ENCODE data around the gene TFDP2. TPM values are rescaled to one million over a fixed set of nuclear protein-coding genes. Genes with fewer than 3 reads are reported as not detected.
A peak's percentile ranks its signal among the peaks of the same experiment; 100 is the strongest.

TFDP2 gene
- total and polyA plus RNA-seq, 11 donors: 18.3 to 80.9 (median 52.2) TPM

DNA sequence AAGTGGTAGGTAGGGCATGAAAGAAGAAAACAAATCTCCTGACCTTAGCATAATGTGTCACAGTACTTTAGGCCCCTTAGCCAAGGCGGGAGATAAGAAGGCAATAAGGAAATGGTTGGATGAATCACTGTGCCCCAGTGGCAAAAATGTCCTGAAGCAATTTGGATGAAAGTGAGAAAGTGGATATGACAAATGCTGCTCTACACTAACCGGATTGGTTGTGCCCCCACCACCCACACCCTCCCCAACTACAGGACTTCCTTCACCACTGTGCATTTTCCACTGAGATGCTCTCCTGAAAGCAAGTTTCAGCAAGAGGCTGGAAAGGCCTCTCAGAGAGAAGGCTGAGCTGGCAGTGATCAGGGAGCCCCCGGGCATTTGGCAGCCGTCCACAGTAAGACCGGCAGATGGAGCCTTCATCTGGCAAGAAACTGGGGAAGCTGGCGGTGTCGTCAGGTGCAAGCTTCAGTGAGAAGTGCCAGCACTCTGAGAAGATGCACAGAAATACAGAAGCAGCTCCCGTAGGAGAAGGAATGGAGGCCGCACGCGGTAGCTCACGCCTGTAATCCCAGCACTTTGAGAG, 209.1 kb downstream of the TFDP2 start:
- peak in 2 of 4 donors; percentile 20 to 22 for ATAC-seq
- Histone ChIP-seq H3K27ac (no peak overlapping the region), H3K27me3 (no peaks in the 10 kb centered on the region), H3K4me1 (no peaks in the 10 kb centered on the region), H3K9me3 (no peaks in the 10 kb centered on the region), H3K36me3 (no peaks in the 10 kb centered on the region), H3K4me3 (no peak overlapping the region)
- DNase-seq: no peak
- TF ChIP-seq, protein P1, sequence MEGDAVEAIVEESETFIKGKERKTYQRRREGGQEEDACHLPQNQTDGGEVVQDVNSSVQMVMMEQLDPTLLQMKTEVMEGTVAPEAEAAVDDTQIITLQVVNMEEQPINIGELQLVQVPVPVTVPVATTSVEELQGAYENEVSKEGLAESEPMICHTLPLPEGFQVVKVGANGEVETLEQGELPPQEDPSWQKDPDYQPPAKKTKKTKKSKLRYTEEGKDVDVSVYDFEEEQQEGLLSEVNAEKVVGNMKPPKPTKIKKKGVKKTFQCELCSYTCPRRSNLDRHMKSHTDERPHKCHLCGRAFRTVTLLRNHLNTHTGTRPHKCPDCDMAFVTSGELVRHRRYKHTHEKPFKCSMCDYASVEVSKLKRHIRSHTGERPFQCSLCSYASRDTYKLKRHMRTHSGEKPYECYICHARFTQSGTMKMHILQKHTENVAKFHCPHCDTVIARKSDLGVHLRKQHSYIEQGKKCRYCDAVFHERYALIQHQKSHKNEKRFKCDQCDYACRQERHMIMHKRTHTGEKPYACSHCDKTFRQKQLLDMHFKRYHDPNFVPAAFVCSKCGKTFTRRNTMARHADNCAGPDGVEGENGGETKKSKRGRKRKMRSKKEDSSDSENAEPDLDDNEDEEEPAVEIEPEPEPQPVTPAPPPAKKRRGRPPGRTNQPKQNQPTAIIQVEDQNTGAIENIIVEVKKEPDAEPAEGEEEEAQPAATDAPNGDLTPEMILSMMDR (IDR thresholded peaks at IDR 0.05): no peak
- no peak for TF ChIP-seq POLR2A (IDR thresholded peaks at IDR 0.05)
- 43 to 60% (median 56%) methylated on average over 12 of the region's 12 CpGs for WGBS, 4 donors
- intact Hi-C loops (cut with DNase I): no loop called here

DNA sequence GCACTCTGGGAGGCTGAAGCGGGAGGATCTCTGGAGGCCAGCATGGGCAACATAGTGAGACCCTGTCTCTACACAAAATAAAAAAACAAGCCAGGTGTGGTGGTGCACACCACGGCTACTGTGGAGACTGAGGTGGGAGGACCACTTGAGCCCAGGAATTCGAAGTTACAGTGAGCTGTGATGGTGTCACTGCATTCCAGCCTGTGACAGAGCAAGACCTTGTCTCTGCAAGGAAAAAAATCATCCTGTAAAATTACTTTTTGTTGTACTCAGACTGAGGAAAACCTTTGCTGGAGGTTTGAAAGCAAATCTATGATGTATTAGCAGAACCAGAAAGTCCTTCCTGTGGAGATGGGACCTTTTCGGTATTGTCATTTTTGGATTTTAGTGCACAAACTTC, 209.6 kb downstream of the TFDP2 start:
- Histone ChIP-seq H3K27me3 (no peaks in the 10 kb centered on the region), H3K36me3 (no peaks in the 10 kb centered on the region), H3K27ac (no peak overlapping the region), H3K9me3 (no peaks in the 10 kb centered on the region), H3K4me3 (no peak overlapping the region), H3K4me1 (no peaks in the 10 kb centered on the region)
- intact Hi-C loops (cut with DNase I): no loop called here
- TF ChIP-seq, protein P1 (IDR thresholded peaks at IDR 0.05): no peak
- no peak for TF ChIP-seq POLR2A (IDR thresholded peaks at IDR 0.05)
- DNase-seq (no peak), ATAC-seq (no peak)
- WGBS, 4 donors: 86 to 91% (median 90%) methylated on average over 4 of the region's 4 CpGs

DNA sequence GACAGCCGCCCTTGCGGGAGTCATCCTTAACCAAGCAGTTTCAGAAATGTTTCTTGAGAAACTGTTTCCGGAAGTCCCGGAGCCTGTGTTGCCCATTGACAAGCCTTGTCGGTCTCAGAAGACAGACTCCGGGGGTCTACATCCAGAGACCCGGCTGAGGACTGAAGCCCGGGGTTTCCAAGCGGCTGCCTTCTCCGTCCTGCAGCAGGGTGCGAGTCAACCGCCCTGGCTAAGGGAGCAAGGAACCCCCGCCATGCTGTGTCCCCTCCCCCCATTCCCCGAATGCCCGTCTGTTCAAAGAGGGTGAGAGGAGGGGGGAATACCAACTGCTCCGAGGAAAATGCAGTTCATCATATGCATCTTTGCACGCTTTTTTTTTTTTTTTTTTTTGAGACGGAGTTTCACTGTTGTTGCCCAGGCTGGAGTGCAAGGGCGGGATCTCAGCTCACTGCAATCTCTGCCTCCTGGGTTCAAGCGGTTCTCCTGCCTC, 211.3 kb downstream of the TFDP2 start:
- H3K4me1 ChIP-seq: no peaks in the 10 kb centered on the region
- H3K36me3 ChIP-seq: no peaks in the 10 kb centered on the region
- no peak for DNase-seq
- intact Hi-C loops (cut with DNase I): no loop called here
- H3K27me3 ChIP-seq: no peaks in the 10 kb centered on the region
- no peak for ATAC-seq
- no peak overlapping the region for H3K4me3 ChIP-seq
- no peak overlapping the region for H3K27ac ChIP-seq
- TF ChIP-seq POLR2A (IDR thresholded peaks at IDR 0.05): no peak
- TF ChIP-seq, protein P1 (IDR thresholded peaks at IDR 0.05): no peak
- 88 to 93% (median 92%) methylated on average over 15 to 20 of the region's 20 CpGs for WGBS, 4 donors
- no peaks in the 10 kb centered on the region for H3K9me3 ChIP-seq

DNA sequence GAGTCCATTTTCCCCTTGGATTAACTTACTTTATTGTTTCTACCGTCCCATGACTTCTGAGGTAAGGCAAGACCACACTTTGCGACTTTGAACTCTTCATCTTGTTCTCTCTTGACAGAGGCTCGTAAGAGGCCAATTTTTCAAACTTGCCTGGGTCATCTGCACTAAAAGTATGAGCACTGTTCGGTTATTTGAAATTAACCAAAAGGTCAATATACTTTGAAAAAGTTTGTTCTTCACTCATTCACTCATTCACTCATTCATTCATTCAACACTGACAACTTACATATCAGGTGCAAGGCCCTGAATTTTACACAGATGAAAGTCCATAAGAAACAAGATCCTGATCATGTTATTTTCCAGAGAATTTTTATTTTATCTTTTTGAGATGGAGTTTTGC, 215.0 kb downstream of the TFDP2 start:
- no peak for ATAC-seq
- intact Hi-C loops (cut with DNase I): no loop called here
- 84 to 90% (median 87%) methylated on average over 4 of the region's 4 CpGs for WGBS, 4 donors
- Histone ChIP-seq H3K9me3 (no peaks in the 10 kb centered on the region), H3K27ac (no peak overlapping the region), H3K36me3 (no peaks in the 10 kb centered on the region), H3K4me1 (no peaks in the 10 kb centered on the region), H3K4me3 (no peak overlapping the region), H3K27me3 (no peaks in the 10 kb centered on the region)
- no peak for TF ChIP-seq POLR2A (IDR thresholded peaks at IDR 0.05)
- TF ChIP-seq, protein P1 (IDR thresholded peaks at IDR 0.05): no peak
- no peak for DNase-seq
